Sigmoid colon (tissue), 7 donors: ENCODE measurements around the gene CLRN2. TPM values are rescaled to one million over a fixed set of nuclear protein-coding genes. Genes with fewer than 3 reads are reported as not detected.

Source experiments
- DNase-seq: peaks from one replicate; pipeline ENCODE4 v3.0.0-alpha.2; 2019
- H3K27ac ChIP-seq, 4 donors: fragments of 200-600 bp; sonication (generic); one replicate each; pipeline ENCODE4 v1.5.1; 2016 to 2019; ENCODE audit warnings: mild to moderate bottlenecking in 1 of 4
- H3K27me3 ChIP-seq, 3 donors: fragments of 200-600 bp; sonication (generic); one replicate each; pipeline ENCODE4 v1.5.1; 2019; ENCODE audit warnings: mild to moderate bottlenecking in 1 of 3
- H3K36me3 ChIP-seq, 4 donors: fragments of 200-600 bp; sonication (generic); one replicate each; pipeline ENCODE4 v1.5.1; 2016 to 2019
- H3K4me1 ChIP-seq, 4 donors: fragments of 200-600 bp; sonication (generic); one replicate each; pipeline ENCODE4 v1.5.1; 2017 to 2019
- H3K4me3 ChIP-seq, 4 donors: fragments of 200-600 bp; sonication (generic); one replicate each; pipeline ENCODE4 v1.5.1; 2017 to 2019; ENCODE audit warnings: mild to moderate bottlenecking in 2 of 4, moderate library complexity in 1 of 4
- H3K9me3 ChIP-seq, 4 donors: fragments of 200-600 bp in 3 of 4; sonication (generic) in 3 of 4; one replicate each; pipeline versions ENCODE4 v1.5.1 to v1.6.1; 2013 to 2019
- CTCF ChIP-seq, 4 experiments: fragments of 450-650 bp in 3 of 4; fragments of 200-600 bp in 1 of 4; IDR thresholded peaks; one replicate each; pipeline ENCODE4 v1.5.1; 2016 to 2019; ENCODE audit warnings: antibody characterized with exemption in 4 of 4, mild to moderate bottlenecking in 3 of 4, moderate library complexity in 2 of 4
- EP300 ChIP-seq, 4 donors: sonication (generic); formaldehyde crosslinking; IDR thresholded peaks; one replicate each; pipeline ENCODE4 v1.6.1; 2017; ENCODE audit warnings: antibody characterized with exemption in 4 of 4
- POLR2A ChIP-seq, 2 donors: fragments of 450-650 bp; IDR thresholded peaks; one replicate each; pipeline ENCODE4 v1.6.1; 2016; ENCODE audit warnings: antibody characterized with exemption in 2 of 2, mild to moderate bottlenecking in 2 of 2, moderate library complexity in 2 of 2
- POLR2AphosphoS5 ChIP-seq, 4 donors: sonication (generic); formaldehyde crosslinking; IDR thresholded peaks; one replicate each; pipeline ENCODE4 v1.6.1; 2017; ENCODE audit warnings: antibody characterized with exemption in 4 of 4
- WGBS, 2 donors: extraction: QIAGEN DNeasy Blood & Tissue Kit; methylation state at CpG; one replicate each; pipeline ENCODE4 v1.1.7; 2013; 5-methylcytosine and 5-hydroxymethylcytosine counted together
- intact Hi-C: fragments of 100-400 bp; cut with DNase I; formaldehyde crosslinking; loops from one replicate; pipeline ENCODE4 v1.15.1; 2023
- polyA plus RNA-seq, 3 donors: library from polyadenylated mRNA; stranded (reverse); fragments of 200-250 nt; gene quantifications; one replicate each; pipeline ENCODE4 v1.2.3, GENCODE V29; 2013
- total RNA-seq, 4 donors: library from RNA; depleted of rRNA; stranded (reverse); fragments of >200 nt; gene quantifications; one replicate each; pipeline ENCODE4 v1.1.0, GENCODE V29; 2016
- donor health status: healthy with polysubstance abuse.
- donor health status: Bipolar disorder and iron deficiency.
- donor health status: healthy.

CLRN2 gene
- total and polyA plus RNA-seq, 7 donors, result not detected

GRCh38 chr4:17476853-17477252 lies 38.1 kb upstream of the CLRN2 start:
- no peak for DNase-seq
- no peak overlapping the region for H3K4me3 ChIP-seq
- H3K27ac ChIP-seq, result no peak overlapping the region
- H3K36me3 ChIP-seq, result peaks cover 0 to 10% (median 0%) of the 10 kb centered on the region in 4 donors
- intact Hi-C loops, result no loop called here
- WGBS, 2 donors, result 58 to 88% methylated on average over 3 of the region's 3 CpGs
- H3K27me3 ChIP-seq, result no peaks in the 10 kb centered on the region
- peaks cover 0 to 2% (median 0%) of the 10 kb centered on the region in 4 donors for H3K9me3 ChIP-seq
- no peak for TF ChIP-seq POLR2AphosphoS5 (IDR thresholded peaks at IDR 0.05)
- no peak for TF ChIP-seq POLR2A (IDR thresholded peaks at IDR 0.05)
- no peak for TF ChIP-seq CTCF (IDR thresholded peaks at IDR 0.05)
- no peak for TF ChIP-seq EP300 (IDR thresholded peaks at IDR 0.05)
- no peaks in the 10 kb centered on the region for H3K4me1 ChIP-seq

DNA sequence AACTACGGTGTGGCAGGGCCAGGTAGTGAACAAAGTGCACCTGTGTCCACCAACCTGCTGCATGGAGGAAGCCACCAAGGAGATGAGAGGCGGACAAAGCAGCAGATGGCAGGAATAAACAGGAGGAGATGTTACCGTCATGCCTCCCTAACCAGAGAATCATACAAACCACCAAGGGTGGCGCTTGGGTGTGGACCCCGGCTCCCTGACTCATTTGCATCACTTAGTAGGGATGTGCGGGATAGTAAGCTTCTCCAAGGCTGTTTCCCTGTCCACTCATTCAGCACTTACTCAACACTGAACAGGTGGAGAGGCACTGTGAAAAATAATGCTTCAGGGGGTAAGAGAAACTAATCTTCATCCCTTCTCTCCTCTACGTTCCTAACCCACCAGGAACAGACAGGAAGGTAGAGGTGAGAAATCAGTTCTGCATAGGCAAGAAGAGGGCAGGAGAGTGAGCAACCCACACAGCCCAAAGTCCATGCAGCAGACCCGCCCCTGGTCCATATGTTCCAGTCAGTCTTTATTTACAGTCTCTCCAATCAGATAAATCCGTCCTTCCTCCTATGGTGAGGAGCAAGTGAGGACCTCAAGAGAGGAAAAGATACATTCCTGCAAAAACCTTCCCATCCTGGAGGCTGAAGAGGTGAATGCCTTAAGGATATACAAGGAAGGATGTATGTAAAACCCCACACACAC lies 37.0 kb upstream of the CLRN2 start:
- no peak for TF ChIP-seq POLR2AphosphoS5 (IDR thresholded peaks at IDR 0.05)
- TF ChIP-seq EP300 (IDR thresholded peaks at IDR 0.05), result no peak
- H3K36me3 ChIP-seq, result peaks cover 0 to 14% (median 0%) of the 10 kb centered on the region in 4 donors
- H3K4me3 ChIP-seq, result no peak overlapping the region
- no peaks in the 10 kb centered on the region for H3K4me1 ChIP-seq
- H3K9me3 ChIP-seq, result peaks cover 0 to 2% (median 0%) of the 10 kb centered on the region in 4 donors
- DNase-seq, result no peak
- H3K27me3 ChIP-seq, result no peaks in the 10 kb centered on the region
- WGBS, 2 donors, result 77 to 82% methylated on average over 9 of the region's 9 CpGs
- intact Hi-C loops, result no loop called here
- H3K27ac ChIP-seq, result no peak overlapping the region

DNA sequence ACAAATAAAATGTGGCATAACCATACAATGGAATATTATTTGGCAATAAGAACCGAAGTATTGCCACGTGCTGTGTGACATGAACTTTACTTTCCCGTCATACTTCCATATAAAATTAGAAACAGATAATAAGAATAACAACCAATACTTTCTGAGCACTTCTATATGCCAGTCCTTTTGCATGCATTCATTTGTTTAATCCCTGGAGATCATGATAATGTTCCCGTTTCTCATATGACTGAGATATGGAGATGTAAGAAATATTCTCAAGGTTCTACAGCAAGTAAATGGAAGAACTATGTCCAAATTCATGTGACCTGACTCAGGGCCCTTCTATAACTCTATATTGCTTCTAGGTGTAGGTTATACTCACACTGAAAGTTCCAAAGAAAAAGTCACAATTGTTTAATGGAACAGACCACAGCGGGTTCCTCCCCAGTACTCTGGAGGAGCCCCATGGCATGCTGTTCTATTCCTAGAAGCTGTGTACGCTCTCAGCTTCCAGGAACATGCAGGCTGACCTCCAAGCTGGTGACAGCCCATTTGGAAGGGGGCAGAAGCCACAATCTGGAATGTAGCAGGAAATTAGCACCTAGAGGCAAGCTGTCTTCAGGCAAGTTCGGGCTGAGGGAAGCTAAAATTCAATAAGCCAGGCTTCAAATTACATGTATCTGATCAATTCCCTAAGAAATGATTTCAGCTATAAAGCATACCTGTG lies 34.6 kb upstream of the CLRN2 start:
- H3K27ac ChIP-seq, result no peak overlapping the region
- peaks cover 0 to 22% (median 2%) of the 10 kb centered on the region in 4 donors for H3K36me3 ChIP-seq
- WGBS, 2 donors, result 88 to 91% methylated on average over 7 of the region's 7 CpGs

DNA sequence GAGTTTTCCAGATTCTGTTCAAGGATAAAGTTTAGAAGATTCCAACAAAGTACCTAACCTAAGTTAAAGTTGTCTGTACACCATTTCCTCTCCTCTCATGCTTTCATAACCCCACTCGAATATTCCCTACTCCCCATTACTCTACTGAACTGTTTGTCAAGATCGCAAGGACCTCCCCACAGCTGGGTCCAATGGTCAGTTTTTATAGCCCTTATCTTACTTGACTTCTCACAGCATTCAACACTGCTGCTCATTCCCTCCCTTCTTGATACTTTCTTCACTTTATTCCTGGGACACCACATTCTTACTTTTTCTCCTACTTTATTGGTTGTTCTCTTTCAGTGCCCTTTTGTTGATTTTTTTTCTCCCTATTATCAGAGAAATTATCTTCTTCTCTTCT lies 34.0 kb upstream of the CLRN2 start:
- intact Hi-C loops, result no loop called here
- TF ChIP-seq POLR2A (IDR thresholded peaks at IDR 0.05) (no peak), CTCF (IDR thresholded peaks at IDR 0.05) (no peak), POLR2AphosphoS5 (IDR thresholded peaks at IDR 0.05) (no peak), EP300 (IDR thresholded peaks at IDR 0.05) (no peak)
- 47 to 78% methylated on average over 2 of the region's 2 CpGs for WGBS, 2 donors
- no peak for DNase-seq
- Histone ChIP-seq H3K27ac (no peak overlapping the region), H3K4me3 (no peak overlapping the region), H3K27me3 (no peaks in the 10 kb centered on the region), H3K4me1 (no peaks in the 10 kb centered on the region), H3K36me3 (peaks cover 0 to 26% (median 2%) of the 10 kb centered on the region in 4 donors), H3K9me3 (peaks cover 0 to 2% (median 0%) of the 10 kb centered on the region in 4 donors)

More for the DNA sequence above, 34.6 kb upstream of the CLRN2 start:
- Histone ChIP-seq H3K4me3 (no peak overlapping the region), H3K4me1 (no peaks in the 10 kb centered on the region), H3K9me3 (peaks cover 0 to 2% (median 0%) of the 10 kb centered on the region in 4 donors), H3K27me3 (no peaks in the 10 kb centered on the region)
- TF ChIP-seq POLR2A (IDR thresholded peaks at IDR 0.05), result no peak
- DNase-seq, result no peak
- intact Hi-C loops, result no loop called here

GRCh38 chr4:17482716-17483115 lies 32.2 kb upstream of the CLRN2 start:
- peaks cover 0 to 44% (median 9%) of the 10 kb centered on the region in 4 donors for H3K36me3 ChIP-seq

More at GRCh38 chr4:17482716-17483115, 32.2 kb upstream of the CLRN2 start:
- Histone ChIP-seq H3K27ac (no peak overlapping the region), H3K9me3 (peaks cover 0 to 2% (median 0%) of the 10 kb centered on the region in 4 donors), H3K4me3 (no peak overlapping the region), H3K27me3 (no peaks in the 10 kb centered on the region), H3K4me1 (no peaks in the 10 kb centered on the region)
- DNase-seq, result no peak
- WGBS, 2 donors, result 91 to 92% methylated on average over 2 of the region's 2 CpGs
- TF ChIP-seq CTCF (IDR thresholded peaks at IDR 0.05), result no peak
- TF ChIP-seq POLR2A (IDR thresholded peaks at IDR 0.05), result no peak
- no peak for TF ChIP-seq EP300 (IDR thresholded peaks at IDR 0.05)
- no peak for TF ChIP-seq POLR2AphosphoS5 (IDR thresholded peaks at IDR 0.05)
- intact Hi-C loops, result no loop called here
